HG03064 (cell line): ENCODE data around the gene UGT2B11.
"Not testable (repeated sequence)": the region's sequence is repeated elsewhere in the genome, so short reads cannot be mapped to it uniquely, and the experiment has no call there.

Source experiments
- ATAC-seq: cut with Tn5 transposase; IDR thresholded peaks from one replicate; pipeline ENCODE4 v1.9.1; 2021; ENCODE audit warnings: low read depth; ENCODE audit not compliant: unreplicated experiment

Gene UGT2B11

GRCh38 chr4:69214716-69215115 is at the start of gene UGT2B11:
Gene UGT2B11, minus strand, starts transcription at chr4:69214748. Its CDS starts 26 bp downstream, at chr4:69214722.
- ATAC-seq, result no peak

GRCh38 chr4:69253147-69253772 is 38.7 kb upstream of the UGT2B11 start:
- ATAC-seq, result not testable (repeated sequence)

GRCh38 chr4:69250884-69251283 is 36.3 kb upstream of the UGT2B11 start:
- not testable (repeated sequence) for ATAC-seq

GRCh38 chr4:69242562-69243240 is 28.2 kb upstream of the UGT2B11 start:
- not testable (repeated sequence) for ATAC-seq

- not testable (repeated sequence) for ATAC-seq
Measured at GRCh38 chr4:69241746-69242145, 27.2 kb upstream of the UGT2B11 start.

GRCh38 chr4:69240787-69241186 is 26.2 kb upstream of the UGT2B11 start:
- ATAC-seq, result not testable (repeated sequence)

GRCh38 chr4:69239557-69240168 is 25.1 kb upstream of the UGT2B11 start:
- ATAC-seq, result no peak

GRCh38 chr4:69239092-69239491 is 24.5 kb upstream of the UGT2B11 start:
- ATAC-seq, result no peak

- ATAC-seq, result no peak
Measured at GRCh38 chr4:69224891-69225290, 10.3 kb upstream of the UGT2B11 start.

- not testable (repeated sequence) for ATAC-seq
Measured at GRCh38 chr4:69223277-69223676, 8.7 kb upstream of the UGT2B11 start.

GRCh38 chr4:69218491-69218890 is 3.9 kb upstream of the UGT2B11 start:
- ATAC-seq, result not testable (repeated sequence)

- no peak for ATAC-seq
Measured at GRCh38 chr4:69210911-69211310, 3.6 kb downstream of the UGT2B11 start.

GRCh38 chr4:69198506-69198905 is 16.0 kb downstream of the UGT2B11 start:
- ATAC-seq, result not testable (repeated sequence)

GRCh38 chr4:69196209-69196965 is 18.2 kb downstream of the UGT2B11 start:
- ATAC-seq, result no peak

GRCh38 chr4:69194166-69194565 is 20.4 kb downstream of the UGT2B11 start:
- ATAC-seq, result no peak

- ATAC-seq, result not testable (repeated sequence)
Measured at GRCh38 chr4:69191905-69192304, 22.6 kb downstream of the UGT2B11 start.

GRCh38 chr4:69190621-69191020 is 23.9 kb downstream of the UGT2B11 start:
- not testable (repeated sequence) for ATAC-seq

- not testable (repeated sequence) for ATAC-seq
Measured at GRCh38 chr4:69181519-69182169, 32.9 kb downstream of the UGT2B11 start.

GRCh38 chr4:69179817-69180216 is 34.7 kb downstream of the UGT2B11 start:
- ATAC-seq, result not testable (repeated sequence)

- ATAC-seq, result not testable (repeated sequence)
Measured at GRCh38 chr4:69178751-69179205, 35.8 kb downstream of the UGT2B11 start.
